ENCODE results near the gene NTHL1.

GRCh38 chr16:2086812-2087747 is 39.4 kb upstream of the NTHL1 start:
- no peak for TF ChIP-seq CTCF (conservative IDR thresholded peaks at IDR 0.05; ENCODE audit: low read depth, low read length)
- TF ChIP-seq MAFK (IDR thresholded peaks at IDR 0.05; ENCODE audit: low read depth, low read length) = no peak
- TF ChIP-seq USF2 (IDR thresholded peaks at IDR 0.05; ENCODE audit: low read depth, low read length) = no peak
- TF ChIP-seq POLR2A (IDR thresholded peaks at IDR 0.05; ENCODE audit: low read depth, low read length) = no peak
- TF ChIP-seq BHLHE40 (IDR thresholded peaks at IDR 0.05; ENCODE audit: low read depth, low read length) = no peak
- TF ChIP-seq MAZ (IDR thresholded peaks at IDR 0.05; ENCODE audit: borderline replicate concordance, low read depth, low read length) = no peak
- TF ChIP-seq MXI1 (IDR thresholded peaks at IDR 0.05; ENCODE audit: borderline replicate concordance, low read depth, low read length) = no peak
- no peak for TF ChIP-seq NFE2L2 (IDR thresholded peaks at IDR 0.05; ENCODE audit: low read depth, low read length)
- TF ChIP-seq CEBPB (IDR thresholded peaks at IDR 0.05; ENCODE audit: low read depth, low read length) = no peak
- no peak for TF ChIP-seq SMC3 (IDR thresholded peaks at IDR 0.05; ENCODE audit: low read depth, low read length)
